ENCODE data around the gene USE1. TPM values are rescaled to one million over a fixed set of nuclear protein-coding genes. Genes with fewer than 3 reads are reported as not detected.
"Not testable (repeated sequence)": the region's sequence is repeated elsewhere in the genome, so short reads cannot be mapped to it uniquely, and the experiment has no call there.

USE1 gene, protein sequence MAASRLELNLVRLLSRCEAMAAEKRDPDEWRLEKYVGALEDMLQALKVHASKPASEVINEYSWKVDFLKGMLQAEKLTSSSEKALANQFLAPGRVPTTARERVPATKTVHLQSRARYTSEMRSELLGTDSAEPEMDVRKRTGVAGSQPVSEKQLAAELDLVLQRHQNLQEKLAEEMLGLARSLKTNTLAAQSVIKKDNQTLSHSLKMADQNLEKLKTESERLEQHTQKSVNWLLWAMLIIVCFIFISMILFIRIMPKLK
- total RNA-seq (2014; rRNA removed; shearing (Covaris generic)): 16.1 and 21.2 TPM in 2 replicates

DNA sequence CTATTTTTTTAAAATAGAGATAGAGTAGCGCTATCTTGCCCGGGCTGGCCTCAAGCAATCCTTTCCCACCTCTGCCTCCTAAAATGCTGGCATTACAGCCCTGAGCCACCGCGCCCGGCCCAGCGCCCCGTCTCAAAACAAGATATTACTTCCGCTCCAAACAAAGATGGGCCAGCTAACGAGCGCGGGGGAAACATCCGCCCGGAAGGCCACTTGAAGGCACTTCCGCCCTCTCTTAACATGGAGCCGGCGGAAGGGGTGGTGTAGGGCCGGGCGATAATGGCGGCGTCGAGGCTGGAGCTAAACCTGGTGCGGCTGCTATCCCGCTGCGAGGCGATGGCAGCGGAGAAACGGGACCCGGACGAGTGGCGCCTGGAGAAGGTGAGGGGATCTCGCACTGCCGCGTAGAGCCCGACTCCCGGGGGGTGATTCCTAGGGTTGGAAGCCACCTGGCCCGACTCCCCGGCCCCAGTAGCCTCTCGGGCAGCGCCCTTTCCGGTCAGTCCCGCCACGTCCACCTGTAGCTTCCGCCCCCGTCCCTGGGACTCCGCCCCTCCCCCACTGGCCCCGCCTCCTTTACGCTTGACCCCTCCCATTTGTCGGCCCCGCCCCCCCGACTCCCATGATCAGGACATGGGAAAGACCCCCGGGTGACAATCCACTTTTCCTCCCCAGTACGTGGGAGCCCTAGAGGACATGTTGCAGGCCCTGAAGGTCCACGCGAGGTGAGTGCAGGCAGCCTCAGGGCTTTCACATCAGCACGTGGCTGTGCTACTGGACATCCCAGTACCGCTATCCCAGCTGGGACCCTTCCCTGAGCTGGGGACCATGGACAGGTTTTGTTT lies at the start of gene USE1:
Gene USE1 (plus strand): TSS at position 231 of the 845 bp plus-strand sequence. CDS start 49 bp downstream, at position 280.
- peak; percentile 80 for DNase-seq (ENCODE audit: low spot score)

DNA sequence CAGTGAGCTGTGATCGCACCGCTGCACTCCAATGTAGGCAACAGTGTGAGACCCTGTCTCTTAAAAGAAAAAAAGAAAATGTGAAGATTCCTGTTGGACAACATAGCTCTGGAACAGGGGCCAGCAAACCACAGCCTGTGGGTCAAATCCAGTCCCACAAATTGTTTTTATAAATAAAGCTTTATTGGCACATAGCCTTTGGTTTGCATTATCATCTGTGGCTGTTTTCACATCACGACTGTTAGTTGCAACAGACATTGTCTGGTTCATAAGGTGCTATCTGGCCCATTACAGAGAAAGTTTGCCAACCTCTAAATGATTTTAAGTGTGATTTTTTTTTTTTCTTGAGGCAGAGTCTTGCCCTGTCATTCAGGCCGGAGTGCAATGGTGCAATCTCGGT lies 49.4 kb upstream of the USE1 start:
- no peak for DNase-seq (ENCODE audit: low spot score)

DNA sequence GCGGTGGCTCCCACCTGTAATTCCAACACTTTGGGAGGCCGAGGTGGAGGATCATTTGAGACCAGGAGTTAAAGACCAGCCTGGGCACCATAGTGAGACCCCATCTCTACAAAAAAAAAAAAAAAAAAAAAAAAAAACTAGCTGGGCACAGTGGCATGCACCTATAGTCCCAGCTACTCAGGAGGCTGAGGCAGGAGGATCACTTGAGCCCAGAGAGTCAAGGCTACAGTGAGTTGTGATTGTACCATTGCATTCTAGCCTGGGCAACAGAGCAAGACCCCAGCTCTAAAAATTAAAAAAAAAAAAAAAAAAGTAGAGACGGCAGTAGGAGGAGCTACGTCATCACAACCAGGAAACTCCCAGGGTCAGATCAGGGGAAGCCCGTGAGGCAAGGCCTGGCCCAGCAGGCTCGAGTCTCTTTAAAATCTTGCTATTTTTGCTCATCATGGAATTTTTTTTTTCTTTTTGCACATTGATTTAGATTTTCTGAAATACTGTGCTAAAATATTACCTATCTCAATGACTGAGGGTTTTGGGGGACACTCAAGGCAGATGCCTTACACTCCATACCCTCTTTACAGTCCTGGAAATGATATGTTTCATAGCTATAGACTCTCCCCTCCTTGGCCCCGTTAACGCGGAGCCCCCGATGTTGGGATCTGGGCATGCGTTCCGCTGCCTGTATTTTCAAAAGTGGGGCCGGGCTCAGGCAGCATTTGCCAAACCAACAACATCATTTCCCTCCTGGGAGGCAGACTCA lies 44.4 kb upstream of the USE1 start:
- no peak for DNase-seq (ENCODE audit: low spot score)

DNA sequence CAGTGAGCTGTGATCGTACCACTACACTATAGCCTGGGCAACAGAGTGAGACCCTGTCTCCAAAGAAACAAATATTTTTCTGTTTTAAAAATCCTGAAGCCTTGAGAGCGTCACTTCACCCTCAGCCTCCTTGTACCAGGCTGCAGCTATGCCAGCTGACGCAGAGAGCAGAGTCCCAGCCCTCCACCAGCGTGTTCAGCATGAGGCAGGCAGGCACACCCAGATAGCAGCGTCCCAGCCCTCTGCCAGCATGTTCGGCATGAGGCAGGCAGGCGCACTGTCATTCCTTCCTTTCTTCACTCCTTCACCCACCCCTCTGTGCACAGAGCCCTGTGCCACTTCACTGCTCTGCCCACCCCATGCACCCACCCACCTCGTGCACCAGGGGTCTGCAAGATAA lies 43.3 kb upstream of the USE1 start:
- no peak for DNase-seq (ENCODE audit: low spot score)

DNA sequence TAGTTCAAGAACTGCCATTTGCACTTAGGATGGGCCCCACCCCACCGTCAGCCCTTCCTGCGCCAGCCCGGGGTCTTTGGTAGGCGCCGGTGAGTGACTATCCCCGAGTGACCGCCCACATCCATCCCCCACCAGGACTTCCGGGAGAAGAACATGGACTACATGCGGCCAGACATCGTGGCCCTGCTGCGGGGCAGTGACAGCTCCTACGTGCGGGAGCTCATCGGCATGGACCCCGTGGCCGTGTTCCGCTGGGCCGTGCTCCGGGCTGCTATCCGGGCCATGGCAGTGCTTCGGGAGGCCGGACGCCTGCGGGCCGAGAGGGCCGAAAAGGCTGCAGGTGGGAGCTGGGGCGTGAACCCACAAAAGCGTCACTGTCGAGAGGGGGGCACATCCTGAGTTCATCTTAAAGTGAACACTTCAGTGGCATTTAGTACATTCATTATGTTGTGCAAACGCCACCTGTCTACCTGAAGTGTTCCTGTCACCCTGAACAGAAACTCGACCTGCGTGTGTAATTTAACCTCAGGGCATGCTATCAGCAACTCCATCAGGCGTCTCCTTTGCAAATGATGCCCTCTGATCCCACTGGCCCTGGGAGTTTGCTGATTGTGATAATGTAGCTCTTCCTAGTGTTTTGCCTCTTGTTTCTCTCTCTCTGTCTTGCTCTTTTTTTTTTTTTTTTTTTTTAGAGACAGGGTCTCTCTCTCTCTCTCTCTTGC lies 42.4 kb upstream of the USE1 start:
- no peak for DNase-seq (ENCODE audit: low spot score)

DNA sequence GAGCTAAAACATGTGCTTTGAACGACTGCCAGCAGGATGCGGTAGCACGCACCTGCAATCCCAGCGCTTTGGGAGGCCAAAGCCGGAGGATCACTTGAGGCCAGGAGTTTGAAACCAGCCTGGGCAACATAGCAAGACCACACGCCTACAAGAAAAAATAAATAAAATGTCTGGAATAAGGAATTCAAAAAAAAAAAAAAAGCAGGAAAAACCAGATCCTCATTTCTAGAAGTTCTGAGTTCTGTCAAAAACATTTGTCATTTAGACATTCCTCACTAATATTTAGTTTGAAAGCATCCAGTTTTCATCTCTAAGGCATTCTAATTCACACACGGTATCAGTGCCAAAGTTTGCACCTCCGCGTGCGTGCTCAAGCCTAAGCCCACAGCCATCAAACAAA lies 36.9 kb upstream of the USE1 start:
- no peak for DNase-seq (ENCODE audit: low spot score)

DNA sequence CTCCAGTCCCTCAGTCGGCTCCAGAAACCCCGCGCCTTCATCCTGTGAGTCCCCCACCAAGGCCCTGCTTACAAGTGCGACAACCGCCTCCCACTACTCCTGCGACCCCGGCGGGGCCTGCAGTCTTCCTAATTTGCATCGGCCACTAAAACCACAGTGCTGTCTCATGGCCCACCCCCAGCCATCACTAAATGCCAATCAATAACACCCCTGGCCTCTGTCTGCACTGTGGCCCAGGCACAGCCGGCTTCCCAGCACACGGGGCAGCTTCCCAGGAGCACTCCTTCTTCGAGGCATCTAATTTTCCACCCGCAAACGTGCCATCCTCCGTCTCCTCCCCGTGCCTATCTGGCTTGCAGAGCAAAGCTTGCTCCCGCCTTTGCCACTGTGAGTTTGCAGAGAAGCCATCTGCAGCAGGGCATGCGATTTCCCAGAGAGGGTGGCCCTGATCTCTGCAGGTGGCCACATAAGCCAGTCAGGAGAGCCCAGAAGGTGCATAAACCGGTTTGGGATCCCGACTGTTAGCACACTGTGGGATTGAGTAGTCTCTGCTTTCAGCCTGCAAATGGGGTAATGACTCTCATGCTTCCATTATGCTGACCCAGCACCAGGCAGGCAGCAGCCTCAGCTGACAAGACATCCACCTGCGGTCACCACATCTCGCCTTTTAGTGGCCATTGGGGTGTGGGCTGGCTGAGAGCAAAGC lies 34.0 kb upstream of the USE1 start:
- DNase-seq (ENCODE audit: low spot score): no peak

DNA sequence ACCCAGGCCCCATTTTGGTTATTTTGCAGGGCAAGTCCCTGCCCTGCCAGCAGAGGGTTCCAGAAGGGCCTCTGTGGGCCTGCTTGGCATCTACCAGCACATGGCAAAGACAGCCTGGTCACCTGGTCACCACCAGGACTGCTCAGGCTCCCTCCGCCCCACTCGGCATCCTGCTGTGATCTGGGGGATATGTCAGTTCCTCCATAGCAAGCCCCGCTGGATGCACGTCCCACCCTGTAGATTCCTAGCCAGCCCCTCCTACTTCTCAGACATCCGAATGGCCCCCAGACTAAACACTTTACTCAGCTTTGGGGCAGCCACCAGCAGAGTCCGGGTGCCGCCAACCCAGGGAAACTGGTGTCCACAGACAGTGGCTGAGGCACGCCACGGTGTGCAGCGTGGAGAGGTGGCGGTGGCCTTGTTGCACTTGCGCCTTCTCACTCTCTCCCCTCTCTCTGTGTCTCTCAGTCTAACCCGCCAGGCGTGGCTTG lies 31.8 kb upstream of the USE1 start:
- no peak for DNase-seq (ENCODE audit: low spot score)

DNA sequence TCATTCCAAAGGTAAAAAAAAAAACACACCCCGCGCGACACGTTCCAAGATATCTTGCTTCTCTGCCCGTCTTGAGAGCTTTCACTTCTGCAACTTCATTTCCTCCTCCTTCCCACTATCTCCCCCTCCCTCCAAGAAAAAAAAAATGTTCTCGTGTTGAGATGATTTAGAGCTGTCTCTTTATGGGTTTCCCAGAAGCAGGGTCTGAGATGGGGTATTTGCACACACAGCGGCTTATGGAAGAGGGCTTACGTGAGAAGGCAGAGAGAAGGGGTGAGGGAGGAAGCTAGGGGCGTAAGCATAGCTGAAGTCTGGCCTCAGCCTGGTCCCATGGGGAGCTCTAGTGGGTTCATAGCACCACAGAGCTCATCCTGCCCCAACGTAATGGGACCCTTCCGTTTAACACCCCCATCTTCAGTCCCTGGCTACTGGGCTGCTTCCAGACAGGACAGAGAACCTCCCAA lies 31.3 kb upstream of the USE1 start:
- DNase-seq (ENCODE audit: low spot score): no peak

DNA sequence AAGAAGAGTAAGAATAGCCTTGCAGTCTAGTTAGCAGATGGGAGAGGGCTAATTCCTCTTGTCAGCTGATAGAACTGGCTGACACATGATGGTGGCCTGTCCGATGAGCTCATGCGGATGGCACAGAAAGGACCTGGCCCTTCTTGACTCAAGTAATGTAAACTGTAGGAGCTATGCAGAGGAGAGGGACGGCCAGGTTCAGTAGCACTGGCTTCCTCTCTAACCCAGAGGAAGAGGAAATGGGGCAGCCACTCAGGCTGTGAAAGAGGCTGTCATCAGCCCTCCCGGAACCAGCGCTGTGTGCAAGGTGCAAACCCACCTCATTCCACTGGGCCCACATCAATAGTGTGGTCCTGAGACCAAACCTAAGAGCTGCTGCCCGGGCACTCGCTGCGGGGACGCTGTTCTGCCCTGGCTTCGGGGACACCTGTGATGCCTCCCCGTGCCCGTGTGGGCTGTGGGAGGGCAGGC lies 30.8 kb upstream of the USE1 start:
- DNase-seq (ENCODE audit: low spot score): no peak

DNA sequence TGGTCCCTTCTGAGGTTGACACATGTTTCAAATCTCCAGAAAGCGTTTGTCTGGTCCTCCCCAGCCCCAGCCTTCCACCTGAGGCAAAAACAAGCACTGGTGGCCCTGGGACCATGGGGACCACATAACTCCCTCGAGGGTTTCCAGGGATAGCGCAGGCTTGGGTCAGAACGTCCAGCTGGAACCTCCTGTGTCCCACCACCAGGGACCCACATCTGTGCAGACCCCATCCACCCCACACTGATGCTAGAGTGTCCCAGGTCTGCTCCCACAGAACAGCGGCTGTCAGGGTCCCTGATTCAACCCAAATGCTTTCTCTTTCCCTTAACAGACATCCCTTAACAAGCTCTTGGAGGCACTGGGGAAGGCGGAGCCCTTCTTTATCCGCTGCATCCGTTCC lies 29.6 kb upstream of the USE1 start:
- DNase-seq (ENCODE audit: low spot score): no peak

DNA sequence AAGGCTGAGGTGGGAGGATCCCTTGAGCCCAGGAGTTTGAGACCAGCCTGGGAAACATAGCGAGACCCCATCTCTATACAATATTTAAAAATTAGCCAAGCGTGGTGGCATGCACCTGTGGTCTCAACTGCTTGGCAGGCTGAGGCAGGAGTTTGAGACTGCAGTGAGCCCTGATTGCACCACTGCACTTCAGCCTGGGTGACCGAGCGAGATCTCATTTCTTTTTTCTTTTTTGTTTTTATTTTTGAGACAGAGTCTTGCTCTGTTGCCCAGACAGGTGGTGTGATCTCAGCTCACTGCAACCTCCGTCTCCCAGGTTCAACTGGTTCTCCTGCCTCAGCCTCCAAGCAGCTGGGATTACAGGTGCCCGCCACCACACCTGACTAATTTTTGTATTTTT lies 23.4 kb upstream of the USE1 start:
- not testable (repeated sequence) for DNase-seq (ENCODE audit: low spot score)

DNA sequence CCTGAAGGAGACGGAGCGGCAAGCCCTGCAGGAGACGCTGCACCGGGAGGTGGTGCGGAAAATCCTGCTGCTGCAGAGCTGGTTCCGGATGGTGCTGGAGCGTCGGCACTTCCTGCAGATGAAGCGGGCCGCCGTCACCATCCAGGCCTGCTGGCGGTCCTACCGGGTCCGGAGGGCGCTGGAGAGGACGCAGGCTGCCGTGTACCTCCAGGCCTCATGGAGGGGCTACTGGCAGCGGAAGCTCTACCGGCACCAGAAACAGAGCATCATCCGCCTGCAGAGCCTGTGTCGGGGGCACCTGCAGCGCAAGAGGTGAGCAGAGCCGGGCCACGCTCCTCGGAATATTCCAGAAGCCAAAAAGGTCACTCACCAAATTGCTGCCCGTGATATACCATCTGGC lies 22.4 kb upstream of the USE1 start:
- no peak for DNase-seq (ENCODE audit: low spot score)

DNA sequence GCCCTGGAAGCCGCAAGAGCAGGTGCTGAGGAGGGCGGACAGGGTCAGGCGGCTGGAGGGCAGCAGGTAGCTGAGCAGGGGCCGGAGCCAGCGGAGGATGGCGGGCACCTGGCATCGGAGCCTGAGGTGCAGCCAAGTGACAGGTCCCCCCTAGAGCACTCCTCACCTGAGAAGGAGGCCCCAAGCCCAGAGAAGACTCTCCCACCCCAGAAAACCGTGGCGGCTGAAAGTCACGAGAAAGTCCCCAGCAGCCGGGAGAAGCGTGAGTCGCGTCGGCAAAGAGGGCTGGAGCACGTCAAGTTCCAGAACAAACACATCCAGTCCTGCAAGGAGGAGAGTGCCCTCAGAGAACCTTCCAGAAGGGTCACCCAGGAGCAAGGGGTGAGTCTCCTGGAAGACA lies 20.5 kb upstream of the USE1 start:
- DNase-seq (ENCODE audit: low spot score): no peak

DNA sequence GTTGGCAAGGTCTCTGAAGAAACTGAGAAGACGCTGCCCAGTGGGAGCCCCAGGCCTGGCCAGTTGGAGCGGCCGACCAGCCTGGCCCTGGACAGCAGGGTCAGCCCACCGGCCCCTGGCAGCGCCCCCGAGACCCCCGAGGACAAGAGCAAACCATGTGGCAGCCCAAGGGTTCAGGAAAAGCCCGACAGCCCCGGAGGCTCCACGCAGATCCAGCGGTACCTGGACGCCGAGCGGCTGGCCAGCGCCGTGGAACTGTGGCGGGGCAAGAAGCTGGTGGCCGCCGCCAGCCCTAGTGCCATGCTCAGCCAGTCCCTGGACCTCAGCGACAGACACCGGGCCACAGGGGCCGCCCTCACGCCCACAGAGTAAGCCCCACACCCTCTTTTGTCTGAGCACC lies 20.1 kb upstream of the USE1 start:
- DNase-seq (ENCODE audit: low spot score): no peak

DNA sequence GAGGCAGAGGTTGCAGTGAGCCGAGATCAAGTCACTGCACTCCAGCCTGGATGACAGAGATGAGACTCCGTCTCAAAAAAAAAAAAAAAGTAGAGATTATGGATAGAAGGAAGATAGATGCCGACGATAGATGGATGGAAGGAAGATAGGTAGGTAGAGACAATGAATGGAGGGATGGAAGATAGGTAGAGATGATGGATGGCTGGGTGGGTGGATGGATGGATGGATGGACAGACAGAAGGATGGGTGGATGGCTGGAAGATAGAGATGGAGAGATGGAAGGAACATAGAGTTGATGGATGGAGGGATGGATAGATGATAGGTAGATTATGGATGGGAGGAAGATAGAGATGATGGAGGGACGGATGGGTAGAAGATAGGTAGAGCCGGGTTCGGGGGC lies 18.5 kb upstream of the USE1 start:
- DNase-seq (ENCODE audit: low spot score): no peak

DNA sequence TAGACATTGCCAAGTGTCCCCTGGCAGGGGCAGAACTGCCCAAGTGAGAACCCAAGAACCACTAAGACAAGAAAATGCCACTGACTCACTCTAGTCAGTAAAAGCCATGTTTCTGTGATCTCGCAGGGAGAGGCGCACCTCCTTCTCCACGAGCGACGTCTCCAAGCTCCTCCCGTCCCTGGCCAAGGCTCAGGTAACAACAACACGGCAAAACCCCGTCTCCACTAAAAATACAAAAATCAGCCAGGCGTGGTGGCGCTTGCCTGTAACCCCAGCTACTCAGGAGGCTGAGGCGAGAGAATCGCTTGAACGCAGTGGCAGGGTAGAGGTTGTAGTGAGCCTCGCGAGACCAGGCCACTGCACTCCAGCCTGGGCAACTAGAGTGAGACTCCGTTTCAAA lies 17.5 kb upstream of the USE1 start:
- no peak for DNase-seq (ENCODE audit: low spot score)

DNA sequence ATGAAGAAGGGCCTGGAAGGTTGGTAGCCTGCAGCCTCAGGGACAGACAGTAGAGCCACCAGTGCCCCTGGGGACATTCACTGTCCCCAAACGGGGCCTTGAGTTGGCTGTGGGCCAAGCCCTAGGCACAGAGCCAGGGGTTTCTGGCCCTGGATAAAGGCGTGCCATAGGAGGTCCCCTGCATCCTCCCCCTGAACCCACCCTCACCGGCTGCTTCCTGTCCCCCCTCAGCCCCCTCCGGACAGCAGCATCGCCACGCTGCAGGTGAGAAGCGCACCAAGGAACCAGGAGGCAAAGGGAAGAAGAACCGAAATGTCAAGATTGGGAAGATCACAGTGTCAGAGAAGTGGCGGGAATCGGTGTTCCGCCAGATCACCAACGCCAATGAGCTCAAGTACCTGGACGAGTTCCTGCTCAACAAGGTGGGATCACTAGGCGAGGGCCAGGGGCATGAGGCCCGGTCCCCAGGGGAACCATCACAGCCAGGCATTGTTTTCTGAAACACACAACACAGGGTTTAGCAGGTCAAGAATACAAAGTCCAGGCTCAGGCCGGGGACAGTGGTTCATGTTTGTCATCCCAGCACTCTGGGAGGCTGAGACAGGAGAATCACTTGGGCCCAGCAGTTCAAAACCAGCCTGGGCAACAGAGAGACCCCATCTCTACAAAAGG lies 14.6 kb upstream of the USE1 start:
- no peak for DNase-seq (ENCODE audit: low spot score)

DNA sequence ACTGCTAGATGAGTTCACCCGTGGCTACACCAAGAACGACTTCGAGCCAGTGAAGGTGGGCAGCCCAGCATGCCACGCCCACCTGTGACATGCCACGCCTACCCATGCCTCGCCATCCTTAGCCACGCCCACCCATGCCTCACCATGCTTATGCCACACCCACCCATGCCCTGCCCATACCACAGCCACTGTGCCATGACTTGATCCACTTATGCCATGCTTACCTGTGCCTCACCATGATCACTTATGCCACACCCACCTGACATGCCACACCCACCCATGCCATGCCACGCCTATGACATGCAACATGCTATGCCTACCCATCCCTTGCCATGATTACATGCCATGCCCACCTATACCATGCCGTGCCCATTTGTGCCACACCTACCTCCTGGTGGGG lies 12.9 kb upstream of the USE1 start:
- peak; percentile 28 for DNase-seq (ENCODE audit: low spot score)

DNA sequence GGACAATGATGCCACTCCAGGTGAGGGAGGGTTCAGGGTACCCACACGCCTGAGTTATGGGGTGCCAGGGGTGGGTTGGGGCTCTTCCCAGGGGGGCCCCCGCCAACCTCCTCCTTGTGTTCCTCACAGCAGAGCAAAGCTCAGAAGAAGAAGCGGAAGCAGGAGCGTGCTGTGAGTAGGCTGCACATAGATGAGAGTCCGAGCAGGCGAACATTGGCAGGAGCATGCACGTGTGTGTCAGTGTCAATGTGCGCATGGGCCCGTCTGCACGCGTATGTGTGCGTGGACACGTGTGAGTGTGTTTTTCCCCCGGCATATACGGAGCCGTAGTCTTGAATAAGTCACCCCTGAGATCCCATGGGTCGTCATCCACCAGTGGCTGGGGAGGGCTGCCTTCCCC lies 12.4 kb upstream of the USE1 start:
- no peak for DNase-seq (ENCODE audit: low spot score)
